ACHN (cell line): ENCODE data around the gene CNRIP1.

ENCODE experiments used
- DNase-seq: peaks from one replicate; pipeline ENCODE4 v3.0.0-alpha.2; 2015
- in situ Hi-C: cut with HindIII; loops from 2 replicates; pipeline ENCODE4 v1.10.0; 2017; ENCODE audit warnings: low sequenced_read_pairs, low pct_ligation_motif_present, low pct_unique_long_range_greater_than_20kb

The CNRIP1 gene

DNA sequence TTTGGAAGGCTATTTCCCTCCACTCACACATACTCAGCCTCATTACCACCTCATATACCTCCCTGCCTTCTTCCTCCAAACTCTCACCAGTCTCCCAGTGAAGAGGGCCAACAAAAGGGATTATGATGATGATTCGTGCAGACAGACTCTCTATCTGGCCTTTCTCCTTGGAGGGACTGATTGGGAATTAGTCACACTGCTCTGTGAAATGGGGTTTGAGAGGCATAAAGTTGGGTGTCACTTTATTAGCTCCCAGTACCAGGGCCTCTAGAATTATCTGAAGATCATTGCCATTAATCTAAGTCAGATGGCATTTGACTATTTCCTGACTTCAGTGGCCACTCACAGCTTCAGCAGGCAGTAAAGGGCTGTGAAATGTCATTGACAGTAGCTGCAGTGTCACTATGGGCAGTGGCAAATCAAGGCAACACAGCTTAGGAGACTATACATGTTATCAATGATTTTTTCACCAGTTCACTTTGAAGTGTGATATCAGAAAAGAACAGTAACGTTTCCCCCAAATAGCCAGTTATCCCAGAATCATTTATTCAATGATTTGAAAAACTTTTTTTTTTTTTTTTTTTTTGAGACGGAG, 17.4 kb downstream of the CNRIP1 start:
- in situ Hi-C loops = no loop called here
- peak; percentile 39 for DNase-seq

DNA sequence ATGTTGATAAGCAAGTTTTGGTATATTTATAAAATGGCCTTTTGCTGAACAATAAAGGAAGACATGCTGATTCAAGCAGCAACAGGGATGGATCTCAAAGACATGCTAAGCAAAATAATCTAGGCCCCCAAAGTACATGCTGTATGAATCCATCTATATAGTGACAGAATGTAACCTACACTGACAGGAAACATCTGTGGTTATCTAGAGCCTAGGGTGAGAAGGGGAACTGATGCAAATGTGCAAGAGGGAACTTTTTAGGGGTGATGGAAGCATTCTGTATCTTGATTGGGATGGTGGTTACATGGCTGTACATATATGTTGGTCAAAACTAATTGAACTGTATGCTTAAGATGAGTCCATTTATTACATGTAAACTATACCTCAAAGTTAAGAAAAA, 24.2 kb downstream of the CNRIP1 start:
- in situ Hi-C loops = no loop called here
- DNase-seq = no peak

DNA sequence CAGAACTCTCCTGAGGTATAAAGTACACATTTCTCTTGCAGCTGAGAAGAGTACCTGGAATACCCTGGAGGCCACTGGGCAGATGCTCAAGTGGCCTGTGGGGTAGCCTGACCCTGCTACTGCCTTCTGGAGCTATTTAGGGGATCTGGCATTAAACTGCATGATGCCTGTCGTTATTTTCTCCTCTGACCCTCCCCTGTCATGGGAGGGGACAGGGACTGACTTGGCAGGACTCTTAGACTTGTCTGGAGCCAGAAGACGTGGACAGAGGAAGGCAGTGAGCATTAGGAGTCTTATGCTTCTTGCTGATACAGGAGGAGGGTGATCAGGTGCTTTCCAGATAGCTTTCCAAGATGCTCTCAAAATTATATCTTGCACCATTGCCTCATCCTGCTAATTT, 24.8 kb downstream of the CNRIP1 start:
- no peak for DNase-seq
- in situ Hi-C loops = no loop called here

DNA sequence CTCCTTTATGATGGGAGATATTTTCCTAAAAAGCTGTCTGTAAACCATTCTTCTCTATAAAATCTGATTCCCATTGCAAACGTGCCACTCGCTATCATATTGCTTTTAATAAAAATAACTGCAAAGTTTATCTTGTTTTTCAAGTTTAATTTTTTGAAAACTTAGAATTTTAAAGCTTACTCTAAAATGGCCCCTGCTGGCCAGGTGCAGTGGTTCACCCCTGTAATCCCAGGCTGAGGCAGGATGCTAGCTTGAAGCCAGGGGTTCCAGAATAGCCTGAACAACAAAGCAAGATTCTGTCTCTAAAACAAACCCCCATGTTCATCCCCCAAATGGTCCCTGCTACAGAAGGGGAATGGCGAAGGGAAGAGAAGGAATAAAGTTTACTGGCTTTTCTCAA, 25.6 kb downstream of the CNRIP1 start:
- DNase-seq = no peak
- in situ Hi-C loops = no loop called here

DNA sequence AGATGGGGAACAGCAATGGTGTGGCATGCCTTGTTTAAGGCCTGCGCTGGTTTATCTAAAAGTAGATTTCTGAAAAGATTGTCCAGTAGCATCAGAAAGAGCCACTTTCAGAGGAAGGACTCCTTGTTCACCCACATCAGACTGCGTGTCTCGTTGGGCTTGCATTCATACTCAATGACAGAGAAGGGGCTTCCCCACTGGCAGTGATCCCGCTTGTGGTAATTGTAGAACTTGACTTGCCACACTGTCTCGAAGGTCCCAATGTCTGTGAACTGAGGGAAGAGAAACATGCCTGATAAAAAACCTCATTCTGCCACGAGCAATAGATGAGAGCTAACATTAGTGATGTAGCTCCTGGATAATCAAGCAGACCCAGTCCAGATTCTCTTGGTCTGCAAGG, 26.0 kb downstream of the CNRIP1 start:
- no peak for DNase-seq
- in situ Hi-C loops = no loop called here

DNA sequence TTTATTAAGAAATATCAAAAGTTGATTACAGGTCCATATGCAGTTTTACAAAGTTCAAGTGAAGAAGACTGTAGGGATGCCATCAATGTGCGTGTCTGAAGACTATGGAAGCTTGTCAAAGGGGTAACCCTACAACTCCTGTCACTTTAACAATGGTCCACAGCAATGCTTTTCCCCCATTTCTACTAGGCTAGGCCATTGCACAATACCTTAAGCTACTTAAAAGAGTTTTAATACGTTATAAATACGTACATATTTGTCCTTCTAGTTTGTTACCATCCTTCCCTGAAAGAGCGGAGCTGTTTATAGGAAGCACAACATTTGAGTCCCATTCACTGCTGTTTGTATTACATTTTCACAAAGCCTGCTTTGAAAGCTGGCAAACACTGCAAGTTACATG, 26.7 kb downstream of the CNRIP1 start:
- in situ Hi-C loops = no loop called here
- no peak for DNase-seq

DNA sequence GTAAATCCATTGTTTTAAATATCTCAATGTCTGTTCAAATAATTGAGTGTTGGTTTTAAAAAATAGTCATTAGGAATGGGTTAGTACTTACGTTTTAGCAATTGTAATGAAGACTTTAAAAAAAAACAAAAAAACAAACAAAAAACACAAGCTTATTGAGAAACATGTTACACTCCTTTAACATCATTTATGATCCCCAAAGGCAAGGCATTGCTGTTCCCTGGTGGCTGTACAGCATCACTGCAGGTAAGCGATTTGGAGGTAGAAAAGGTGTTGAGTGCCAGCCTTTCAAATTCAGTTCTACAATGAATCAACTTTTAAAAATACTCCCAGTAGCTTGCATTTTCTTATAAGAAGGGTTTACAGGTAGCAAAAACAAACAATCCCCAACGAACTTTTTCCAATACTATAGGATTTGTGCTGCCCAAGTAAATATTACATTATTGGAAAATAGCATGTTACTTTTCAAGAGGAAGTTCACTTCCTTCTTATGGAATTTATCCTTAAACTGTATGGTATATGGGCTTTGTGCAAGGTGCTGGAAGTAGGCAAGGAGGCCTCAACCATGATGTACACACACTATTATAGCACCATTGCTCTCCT, 27.5 kb downstream of the CNRIP1 start:
- in situ Hi-C loops = no loop called here
- DNase-seq = peak; percentile 45

DNA sequence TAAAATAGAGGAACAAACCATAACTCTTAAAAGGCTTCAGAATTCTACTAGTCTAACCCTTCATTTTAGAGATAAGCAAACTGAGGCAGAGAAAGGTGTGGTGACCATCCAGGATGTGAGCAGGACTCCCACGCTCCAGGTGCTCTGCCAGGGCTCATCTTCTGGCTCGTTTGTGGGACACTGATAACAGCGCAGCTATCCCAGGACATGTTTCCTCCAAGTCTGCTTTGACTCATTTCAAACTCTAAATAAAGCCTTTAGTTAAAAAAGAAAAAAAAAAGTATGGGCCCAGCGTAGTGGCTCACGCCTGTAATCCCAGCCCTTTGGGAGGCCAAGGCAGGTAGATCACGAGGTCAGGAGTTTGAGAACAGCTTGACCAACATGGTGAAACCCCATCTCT, 28.4 kb downstream of the CNRIP1 start:
- DNase-seq = no peak
- in situ Hi-C loops = no loop called here

DNA sequence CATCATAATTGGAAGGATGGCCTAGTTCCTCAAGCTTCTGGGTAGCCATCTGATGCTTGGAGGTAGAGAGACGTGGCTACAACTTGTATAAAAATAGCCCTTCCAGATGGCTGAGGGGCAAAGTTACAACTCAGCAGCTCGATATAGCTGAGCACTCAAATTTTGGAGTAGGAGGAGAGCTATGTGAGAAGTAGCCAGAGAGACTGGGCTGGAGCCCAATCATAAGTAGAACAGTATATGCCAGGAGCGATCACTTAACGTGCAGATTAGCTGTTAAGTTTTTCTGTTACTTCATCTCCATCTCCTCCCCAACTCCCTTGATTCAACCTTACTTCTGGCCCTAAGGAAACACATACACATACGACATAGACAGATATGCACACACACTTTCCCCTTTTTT, 28.8 kb downstream of the CNRIP1 start:
- DNase-seq = no peak
- in situ Hi-C loops = no loop called here

DNA sequence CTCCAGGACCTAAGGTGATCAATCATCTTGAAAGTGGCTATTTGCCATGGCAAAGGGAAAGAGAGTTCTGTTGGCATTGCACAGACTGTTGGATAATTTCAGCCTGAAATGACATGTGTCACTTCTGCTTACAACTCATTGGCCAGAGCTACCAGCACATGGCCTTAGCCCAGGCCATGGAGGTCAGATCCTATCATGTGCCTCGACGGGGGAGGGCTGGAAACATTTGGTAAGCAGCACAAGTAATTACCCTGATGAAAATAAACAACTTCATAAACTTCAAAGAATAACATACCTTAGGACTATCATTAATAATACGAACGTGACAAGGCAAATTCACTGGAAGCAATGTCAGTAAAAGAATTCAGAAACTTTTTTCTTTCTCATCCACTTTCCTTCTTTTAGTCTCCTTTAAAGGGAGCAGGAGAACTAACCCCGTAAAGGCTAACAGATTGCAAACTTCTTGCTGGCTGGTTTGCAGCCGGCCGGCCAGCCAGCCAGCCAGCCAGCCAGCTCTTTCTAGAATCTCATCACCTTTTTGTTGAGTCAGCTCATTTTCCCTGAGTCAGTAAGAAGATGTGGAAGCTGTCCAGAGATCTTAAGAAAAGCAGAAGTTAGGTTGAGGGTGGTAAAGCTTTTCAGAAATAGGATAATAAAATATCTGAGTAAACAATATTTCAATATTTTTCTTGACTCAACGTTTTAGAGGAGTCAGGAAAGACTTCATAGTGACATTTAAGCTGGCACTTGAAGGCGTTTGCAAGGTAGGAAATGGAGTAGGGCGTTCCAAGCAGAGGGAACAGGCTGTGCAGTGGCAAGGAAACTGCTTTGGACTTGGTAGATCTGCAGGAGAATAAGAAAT, 31.9 kb downstream of the CNRIP1 start:
- in situ Hi-C loops = no loop called here

DNA sequence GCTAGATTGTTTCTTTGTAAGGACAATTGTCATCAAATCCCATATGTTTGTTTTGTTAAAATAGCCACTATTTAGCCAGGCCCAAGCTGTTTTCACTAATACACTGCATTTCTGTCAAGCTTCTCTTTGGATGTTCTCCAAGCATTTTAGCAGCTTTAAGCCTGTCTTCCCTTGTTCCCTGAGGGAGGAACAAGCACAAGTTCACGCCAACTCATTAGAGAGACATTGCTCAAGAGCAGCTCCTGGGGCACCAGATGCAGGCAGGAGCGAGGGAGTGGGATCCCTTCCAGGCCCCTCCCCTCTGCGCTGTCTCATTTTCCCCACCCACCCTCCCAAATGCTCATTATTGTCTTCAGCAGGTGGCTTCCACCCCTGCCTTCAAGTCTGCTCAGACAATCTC, 34.9 kb downstream of the CNRIP1 start:
- no peak for DNase-seq
- in situ Hi-C loops = no loop called here

More for the DNA sequence above, 31.9 kb downstream of the CNRIP1 start:
- no peak for DNase-seq

DNA sequence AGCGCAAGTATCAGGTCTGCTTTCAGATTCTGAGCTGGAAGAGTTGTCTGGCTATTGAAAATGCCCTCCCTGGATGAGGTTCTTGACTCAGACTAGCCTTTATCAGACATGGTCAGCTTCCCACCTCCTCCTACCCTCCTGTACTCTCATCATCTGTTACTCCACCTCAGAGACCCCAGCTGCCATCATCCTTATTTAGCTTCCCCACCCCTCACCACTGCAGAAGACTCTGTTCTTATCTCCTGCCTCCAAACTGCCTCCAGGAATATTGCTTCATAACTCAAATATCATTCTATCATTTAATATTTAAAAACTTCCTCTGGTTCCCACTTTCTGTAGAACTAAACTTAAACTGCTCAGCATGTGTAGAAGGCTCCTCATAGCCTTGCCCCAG, 36.3 kb downstream of the CNRIP1 start:
- in situ Hi-C loops = no loop called here
- no peak for DNase-seq

DNA sequence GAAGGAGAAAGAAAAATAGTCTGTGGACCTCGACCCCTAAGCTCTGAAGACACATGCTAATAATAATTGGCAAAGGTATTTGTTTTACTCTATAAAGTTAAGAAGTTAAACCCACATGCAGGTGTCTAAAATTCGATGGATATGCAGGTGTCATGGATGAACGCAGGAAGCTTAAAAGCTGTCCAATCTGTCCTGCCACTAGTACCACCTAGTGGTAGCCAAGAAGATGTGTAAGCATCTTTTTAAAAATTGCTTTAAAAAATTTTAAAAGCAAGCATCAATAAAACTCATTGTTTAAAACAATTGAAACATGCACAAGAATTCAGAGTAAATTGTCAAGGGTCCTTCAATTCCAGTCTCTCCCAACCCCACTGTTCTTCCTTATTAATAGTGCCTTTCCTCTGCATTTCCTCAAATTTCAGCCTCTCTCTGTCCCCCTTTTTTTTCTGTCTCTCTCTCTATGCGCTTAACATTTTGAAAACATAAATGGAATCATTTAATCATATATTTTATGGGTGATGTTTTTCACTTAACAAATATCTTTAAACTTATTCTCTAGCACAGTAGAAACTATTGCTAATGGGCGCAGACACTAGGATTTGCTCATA, 36.8 kb downstream of the CNRIP1 start:
- in situ Hi-C loops = no loop called here
- peak; percentile 52 for DNase-seq

DNA sequence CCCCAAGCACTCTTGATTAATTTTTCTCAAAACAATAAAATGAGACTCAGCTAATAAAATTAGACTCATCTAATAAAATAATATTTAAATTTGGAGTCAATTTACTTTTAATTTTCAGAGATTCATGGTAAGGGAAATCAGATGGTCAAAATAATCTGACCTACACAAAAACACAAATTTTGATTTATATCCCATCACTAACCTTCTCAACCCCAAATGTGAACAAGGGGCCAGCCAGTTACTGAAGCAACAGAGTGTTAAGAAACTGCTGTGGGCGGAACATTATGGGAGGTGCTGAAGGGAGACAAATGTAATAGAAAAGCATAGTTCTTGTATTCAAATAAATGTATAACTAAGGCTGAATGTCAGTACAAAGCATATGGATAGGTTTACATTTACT, 39.0 kb downstream of the CNRIP1 start:
- in situ Hi-C loops = no loop called here
- DNase-seq = no peak

DNA sequence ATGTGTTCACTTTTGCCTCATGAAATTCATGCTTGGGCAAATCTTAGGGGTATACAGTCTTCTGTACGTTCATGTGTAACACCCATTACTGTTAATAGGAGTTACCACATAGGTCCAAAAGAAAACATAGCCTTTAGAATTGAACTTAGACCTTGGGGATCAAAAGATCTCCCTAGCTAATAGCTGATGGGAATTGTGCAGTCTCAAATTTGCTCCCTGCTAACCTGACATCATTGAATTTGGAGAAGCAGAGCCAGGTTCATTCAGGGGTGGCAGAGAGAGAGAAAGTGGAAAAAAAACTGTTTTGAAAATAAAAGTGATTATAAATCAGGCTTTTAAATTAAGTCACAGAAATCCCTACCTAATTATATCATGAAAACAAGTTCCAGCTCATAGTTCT, 39.4 kb downstream of the CNRIP1 start:
- DNase-seq = no peak
- in situ Hi-C loops = no loop called here

DNA sequence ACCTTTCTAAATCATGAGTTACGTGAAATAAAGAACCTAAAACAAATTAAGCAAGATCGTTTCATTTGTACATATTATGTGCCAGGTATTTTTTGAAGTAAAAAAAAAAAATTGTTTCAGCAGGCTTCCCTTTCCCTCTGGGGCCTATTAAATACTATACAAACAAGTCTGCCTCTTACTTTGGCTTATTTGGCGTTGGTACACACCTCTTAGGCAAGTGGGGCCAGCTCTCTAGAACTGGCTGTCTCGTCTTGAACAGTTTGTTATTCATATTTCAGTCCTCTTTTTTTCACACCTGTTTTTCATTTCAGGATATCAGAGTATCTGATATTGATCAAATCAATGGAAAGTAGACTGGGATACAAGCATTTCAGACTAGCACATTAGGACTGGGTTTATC, 40.1 kb downstream of the CNRIP1 start:
- DNase-seq = no peak
- in situ Hi-C loops = no loop called here

DNA sequence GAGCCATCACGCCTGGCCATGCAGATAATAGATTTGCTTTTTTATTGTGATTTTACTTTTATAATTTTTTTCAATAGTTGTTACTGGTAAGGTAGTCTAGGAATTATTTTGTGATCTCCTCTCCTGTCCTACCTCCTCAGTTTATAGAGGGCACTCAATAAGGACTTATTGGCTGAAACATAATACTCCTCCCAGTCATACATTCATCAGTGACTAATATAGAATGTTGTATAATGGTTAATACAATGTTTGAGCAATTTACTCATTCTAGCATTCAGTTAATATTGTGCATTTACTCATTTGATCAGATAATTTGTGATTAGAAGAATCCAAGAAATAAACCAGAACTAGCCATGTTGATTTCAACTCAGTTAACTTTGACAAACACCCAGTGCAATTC, 41.6 kb downstream of the CNRIP1 start:
- no peak for DNase-seq
- in situ Hi-C loops = no loop called here

DNA sequence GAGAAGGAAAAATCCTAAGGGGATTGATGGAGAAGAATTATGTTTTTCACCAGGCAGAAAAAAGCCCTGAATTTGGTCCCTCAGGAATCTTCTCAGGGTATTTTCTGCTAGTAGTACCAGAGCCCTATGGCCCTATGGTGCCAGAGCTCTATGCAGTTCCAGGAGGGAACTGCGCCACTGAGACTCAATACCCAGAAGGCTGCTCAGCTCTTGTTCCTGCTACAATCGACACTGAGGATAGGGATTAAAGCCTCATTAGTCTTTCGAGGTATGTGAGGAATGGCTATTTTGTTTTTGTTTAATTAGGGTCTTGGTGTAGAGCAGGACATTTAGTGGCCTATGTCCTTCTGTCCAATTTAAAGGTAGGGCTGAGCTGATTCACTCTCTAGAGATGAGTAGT, 45.7 kb downstream of the CNRIP1 start:
- no peak for DNase-seq
- in situ Hi-C loops = no loop called here

DNA sequence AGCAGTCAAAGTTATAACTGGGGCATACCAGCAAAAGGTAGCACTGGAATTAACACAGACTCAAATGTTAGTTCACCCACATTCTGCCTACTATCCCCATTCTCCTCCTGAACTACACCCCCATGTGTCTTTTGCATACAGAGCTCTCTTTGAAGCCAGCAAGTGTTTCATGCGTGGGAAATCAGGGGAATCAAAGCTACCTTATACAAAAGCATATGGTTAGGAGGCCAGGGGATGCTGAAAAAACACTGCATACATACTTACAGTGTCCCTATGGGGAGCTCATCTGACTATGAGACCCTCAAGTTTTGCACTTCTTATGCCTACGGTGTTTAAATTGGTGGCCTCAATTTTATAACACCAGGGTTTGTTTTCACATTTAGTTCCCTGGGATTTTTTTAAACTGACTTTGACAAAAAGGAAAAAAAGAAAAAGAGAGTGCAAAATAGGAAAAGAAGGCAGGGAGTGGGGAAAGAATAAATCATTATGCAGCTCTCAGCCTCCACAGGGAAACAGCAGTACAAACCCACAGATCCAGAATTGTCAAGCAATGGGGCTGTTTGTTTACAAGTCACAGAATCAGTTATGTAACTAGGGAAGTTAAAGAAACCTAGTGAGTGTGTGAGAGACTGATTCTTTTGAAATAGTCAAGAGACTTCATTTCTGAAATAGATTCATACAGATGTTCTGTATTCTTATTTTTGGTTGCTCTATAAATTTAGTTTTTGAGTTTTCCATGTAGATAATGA, 47.3 kb downstream of the CNRIP1 start:
- DNase-seq = no peak
- in situ Hi-C loops = no loop called here
